ENCODE measurements around the gene PCDHGA8. TPM values are rescaled to one million over a fixed set of nuclear protein-coding genes. Genes with fewer than 3 reads are reported as not detected.

The PCDHGA8 gene
- polyA plus RNA-seq, 1 donor (not counting 4 experiments of a cell fraction or from before 2014, with no cell fraction given), result 0.08 TPM

DNA sequence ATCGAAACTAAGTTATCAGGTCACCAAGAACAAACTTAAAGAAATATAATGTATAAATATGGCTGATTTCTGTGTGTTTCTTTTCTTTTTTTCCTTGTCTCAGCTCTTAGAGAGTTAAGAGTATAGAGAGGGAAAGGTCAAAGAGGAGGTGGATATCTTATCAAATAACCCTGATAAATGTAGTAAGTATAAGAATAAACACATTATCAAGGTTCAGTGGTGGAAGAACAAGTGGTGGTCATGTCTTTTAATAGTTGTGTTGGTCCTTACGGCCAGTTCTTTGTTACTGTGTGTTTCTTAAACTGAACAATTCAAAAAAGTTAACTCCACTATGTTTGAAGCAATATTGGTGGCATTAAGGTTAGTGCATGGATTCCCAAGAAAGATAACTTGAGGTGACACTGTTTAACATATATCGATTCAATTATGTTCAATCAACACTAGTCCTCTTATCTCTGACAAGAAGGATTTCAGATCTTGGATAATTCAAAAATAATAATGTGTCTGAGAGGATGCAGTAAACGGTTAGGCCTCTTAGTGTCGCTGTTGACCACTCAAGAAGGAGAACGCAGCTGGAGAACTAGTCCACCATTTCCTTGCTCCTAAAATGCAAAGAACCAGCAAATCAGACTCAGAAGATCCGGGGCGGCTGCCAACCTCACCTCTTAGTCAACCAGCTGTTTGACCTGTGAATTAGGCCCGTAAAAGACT, 49.0 kb upstream of the PCDHGA8 start, which contains the start of gene PCDHGA3:
Gene PCDHGA3 (plus strand): TSS at position 588 of the 711 bp plus-strand sequence. CDS start 205 bp downstream, outside the sequence.
- Histone ChIP-seq H3K9me3 (ENCODE audit: control insufficient read depth, low read depth, low read length) (peaks cover 16% of the 10 kb centered on the region), H3K9me1 (ENCODE audit: control insufficient read depth, extremely low read depth, insufficient read depth, low read length) (no peaks in the 10 kb centered on the region), H3K4me2 (ENCODE audit: control insufficient read depth, extremely low read depth, insufficient read depth, low read depth, low read length) (peak within 1 kb of the TSS; percentile 14), H3K9ac (ENCODE audit: control insufficient read depth, extremely low read depth, insufficient read depth, low read length) (no peak within 1 kb of the TSS), H3K4me1 (ENCODE audit: control insufficient read depth, extremely low read depth, insufficient read depth, low read length) (no peaks in the 10 kb centered on the region), H3K36me3 (ENCODE audit: control insufficient read depth in 2 of 2, extremely low read depth in 1 of 2, insufficient read depth in 2 of 2, low read length in 2 of 2) (no peaks in the 10 kb centered on the region), H3K79me2 (ENCODE audit: control insufficient read depth, insufficient read depth, low read length) (no peaks in the 10 kb centered on the region), H3K4me3 (ENCODE audit: control insufficient read depth in 2 of 3, extremely low read depth in 1 of 3, insufficient read depth in 2 of 3, low read depth in 1 of 3, low read length in 3 of 3) (peak within 1 kb of the TSS in 1 of 3 experiments; percentile 13), H2AFZ (ENCODE audit: control insufficient read depth, low read length) (peak within 1 kb of the TSS; percentile 26), H3K27ac (ENCODE audit: control insufficient read depth, insufficient read depth, low read length) (no peak within 1 kb of the TSS), H4K20me1 (ENCODE audit: control insufficient read depth, extremely low read depth, insufficient read depth, low read length) (no peaks in the 10 kb centered on the region), H3K27me3 (ENCODE audit: control insufficient read depth, extremely low read depth, insufficient read depth, low read length) (peaks cover 11% of the 10 kb centered on the region)
- no peak for FAIRE-seq
- TF ChIP-seq, protein P1, sequence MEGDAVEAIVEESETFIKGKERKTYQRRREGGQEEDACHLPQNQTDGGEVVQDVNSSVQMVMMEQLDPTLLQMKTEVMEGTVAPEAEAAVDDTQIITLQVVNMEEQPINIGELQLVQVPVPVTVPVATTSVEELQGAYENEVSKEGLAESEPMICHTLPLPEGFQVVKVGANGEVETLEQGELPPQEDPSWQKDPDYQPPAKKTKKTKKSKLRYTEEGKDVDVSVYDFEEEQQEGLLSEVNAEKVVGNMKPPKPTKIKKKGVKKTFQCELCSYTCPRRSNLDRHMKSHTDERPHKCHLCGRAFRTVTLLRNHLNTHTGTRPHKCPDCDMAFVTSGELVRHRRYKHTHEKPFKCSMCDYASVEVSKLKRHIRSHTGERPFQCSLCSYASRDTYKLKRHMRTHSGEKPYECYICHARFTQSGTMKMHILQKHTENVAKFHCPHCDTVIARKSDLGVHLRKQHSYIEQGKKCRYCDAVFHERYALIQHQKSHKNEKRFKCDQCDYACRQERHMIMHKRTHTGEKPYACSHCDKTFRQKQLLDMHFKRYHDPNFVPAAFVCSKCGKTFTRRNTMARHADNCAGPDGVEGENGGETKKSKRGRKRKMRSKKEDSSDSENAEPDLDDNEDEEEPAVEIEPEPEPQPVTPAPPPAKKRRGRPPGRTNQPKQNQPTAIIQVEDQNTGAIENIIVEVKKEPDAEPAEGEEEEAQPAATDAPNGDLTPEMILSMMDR (optimal IDR thresholded peaks at IDR 0.05 in 1 of 3, IDR thresholded peaks at IDR 0.05 in 1 of 3, conservative IDR thresholded peaks at IDR 0.05 in 1 of 3; ENCODE audit: extremely low read depth in 1 of 3, insufficient read depth in 2 of 3, low read length in 3 of 3), result peak; percentile 19 to 43 (median 43)
- TF ChIP-seq EZH2 (IDR thresholded peaks at IDR 0.05; ENCODE audit: low read length), result no peak
- DNase-seq (ENCODE audit: low read depth, low spot score), result no peak
- dilution Hi-C loops (cut with MboI; ENCODE audit: extremely low pct_ligation_motif_present, low sequenced_read_pairs), result no loop called here

GRCh38 chr5:141343953-141344463, 48.4 kb upstream of the PCDHGA8 start:
- H3K4me2 ChIP-seq (ENCODE audit: control insufficient read depth, extremely low read depth, insufficient read depth, low read depth, low read length), result peak overlapping the region; percentile 14
- peaks cover 6% of the 10 kb centered on the region for H3K27me3 ChIP-seq (ENCODE audit: control insufficient read depth, extremely low read depth, insufficient read depth, low read length)
- H3K4me1 ChIP-seq (ENCODE audit: control insufficient read depth, extremely low read depth, insufficient read depth, low read length), result no peaks in the 10 kb centered on the region
- peaks cover 14% of the 10 kb centered on the region for H3K9me3 ChIP-seq (ENCODE audit: control insufficient read depth, low read depth, low read length)
- peak overlapping the region in 1 of 3 experiments; percentile 13 for H3K4me3 ChIP-seq (ENCODE audit: control insufficient read depth in 2 of 3, extremely low read depth in 1 of 3, insufficient read depth in 2 of 3, low read depth in 1 of 3, low read length in 3 of 3)
- dilution Hi-C loops (cut with MboI; ENCODE audit: extremely low pct_ligation_motif_present, low sequenced_read_pairs), result no loop called here
- FAIRE-seq, result no peak
- TF ChIP-seq, protein P1 (optimal IDR thresholded peaks at IDR 0.05 in 1 of 3, IDR thresholded peaks at IDR 0.05 in 1 of 3, conservative IDR thresholded peaks at IDR 0.05 in 1 of 3; ENCODE audit: extremely low read depth in 1 of 3, insufficient read depth in 2 of 3, low read length in 3 of 3), result no peak
- TF ChIP-seq EZH2 (IDR thresholded peaks at IDR 0.05; ENCODE audit: low read length), result no peak
- no peaks in the 10 kb centered on the region for H3K9me1 ChIP-seq (ENCODE audit: control insufficient read depth, extremely low read depth, insufficient read depth, low read length)
- no peaks in the 10 kb centered on the region for H3K79me2 ChIP-seq (ENCODE audit: control insufficient read depth, insufficient read depth, low read length)
- no peaks in the 10 kb centered on the region for H3K36me3 ChIP-seq (ENCODE audit: control insufficient read depth in 2 of 2, extremely low read depth in 1 of 2, insufficient read depth in 2 of 2, low read length in 2 of 2)
- no peak overlapping the region for H3K9ac ChIP-seq (ENCODE audit: control insufficient read depth, extremely low read depth, insufficient read depth, low read length)
- H2AFZ ChIP-seq (ENCODE audit: control insufficient read depth, low read length), result peak overlapping the region; percentile 26
- DNase-seq (ENCODE audit: low read depth, low spot score), result no peak
- no peak overlapping the region for H3K27ac ChIP-seq (ENCODE audit: control insufficient read depth, insufficient read depth, low read length)
- no peaks in the 10 kb centered on the region for H4K20me1 ChIP-seq (ENCODE audit: control insufficient read depth, extremely low read depth, insufficient read depth, low read length)
